PFSK-1 (cell line): ENCODE results near the gene MAMLD1.

Experiments
- FOXP2 ChIP-seq: optimal IDR thresholded peaks from 2 replicates; pipeline ENCODE3; 2011; ENCODE audit warnings: borderline replicate concordance, control low read depth, inconsistent platforms; ENCODE audit not compliant: insufficient read depth; ENCODE audit errors: extremely low read length, extremely low read depth
- POLR2AphosphoS5 ChIP-seq: IDR thresholded peaks from 2 replicates; pipeline ENCODE4 v1.6.1; 2012; ENCODE audit warnings: low read depth, mild to moderate bottlenecking, control low read depth, low read length, moderate library complexity
- REST ChIP-seq, 2 experiments: IDR thresholded peaks; 2 replicates each; pipeline versions ENCODE4 v1.6.1 to v1.8.0; 2011 to 2012; ENCODE audit warnings: low read depth in 2 of 2, low read length in 2 of 2, control low read depth in 1 of 2, inconsistent platforms in 1 of 2, mild to moderate bottlenecking in 1 of 2, moderate library complexity in 1 of 2; ENCODE audit not compliant: insufficient read depth in 1 of 2
- SIN3A ChIP-seq: IDR thresholded peaks from 2 replicates; pipeline ENCODE4 v1.6.1; 2012; ENCODE audit warnings: mild to moderate bottlenecking, low read length, moderate library complexity, borderline replicate concordance; ENCODE audit not compliant: insufficient read depth
- TAF1 ChIP-seq: IDR thresholded peaks from 2 replicates; pipeline ENCODE4 v1.6.1; 2012; ENCODE audit warnings: low read length, control low read depth, borderline replicate concordance; ENCODE audit not compliant: insufficient read depth

MAMLD1 gene

GRCh38 chrX:150499240-150499639, 136.1 kb downstream of the MAMLD1 start:
- no peak for TF ChIP-seq REST (IDR thresholded peaks at IDR 0.05; ENCODE audit: insufficient read depth in 1 of 2, low read depth in 2 of 2, low read length in 2 of 2)
- no peak for TF ChIP-seq TAF1
- no peak for TF ChIP-seq FOXP2
- no peak for TF ChIP-seq SIN3A
- no peak for TF ChIP-seq POLR2AphosphoS5

DNA sequence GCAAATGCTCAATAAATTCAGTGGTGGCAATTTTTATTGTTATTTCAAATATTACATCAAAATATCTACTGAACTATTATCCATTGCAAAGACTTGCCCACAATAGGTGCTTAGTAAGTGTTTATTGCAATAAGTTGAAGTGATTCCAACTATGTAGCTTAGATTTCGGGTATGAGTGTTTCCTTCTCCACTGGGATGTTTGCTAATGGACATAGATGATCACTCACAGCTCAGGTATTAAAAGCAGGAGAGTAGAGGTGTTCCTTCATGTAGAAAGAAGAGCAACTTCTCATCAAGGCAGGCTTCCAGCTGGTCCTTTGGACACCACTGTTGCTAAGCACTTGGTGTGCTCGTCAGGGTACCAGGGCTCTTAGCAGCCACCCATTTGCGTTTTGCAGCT, 139.0 kb downstream of the MAMLD1 start:
- TF ChIP-seq FOXP2: no peak
- no peak for TF ChIP-seq POLR2AphosphoS5
- TF ChIP-seq REST (IDR thresholded peaks at IDR 0.05; ENCODE audit: insufficient read depth in 1 of 2, low read depth in 2 of 2, low read length in 2 of 2): no peak
- TF ChIP-seq TAF1: no peak
- TF ChIP-seq SIN3A: no peak

GRCh38 chrX:150502979-150503897, 140.1 kb downstream of the MAMLD1 start:
- TF ChIP-seq TAF1 (no peak), SIN3A (no peak), POLR2AphosphoS5 (no peak), REST (IDR thresholded peaks at IDR 0.05; ENCODE audit: insufficient read depth in 1 of 2, low read depth in 2 of 2, low read length in 2 of 2) (no peak), FOXP2 (no peak)

DNA sequence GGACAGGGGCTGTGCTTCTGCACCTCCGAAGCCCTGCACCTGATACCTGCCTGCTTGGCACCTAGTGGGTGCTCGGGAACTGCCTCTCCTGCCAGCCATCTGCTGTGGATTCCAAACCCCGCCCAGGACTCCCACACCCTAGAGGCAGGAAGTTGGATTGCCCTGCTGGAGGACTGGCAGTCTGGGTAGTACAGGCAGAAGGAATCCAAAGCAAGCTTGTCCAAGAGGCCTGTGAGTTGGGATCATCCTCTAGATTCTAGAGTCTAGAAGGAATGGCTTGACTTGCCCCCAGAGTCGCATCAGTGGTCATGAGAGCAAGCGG, 140.7 kb downstream of the MAMLD1 start:
- TF ChIP-seq SIN3A (no peak), FOXP2 (no peak)

DNA sequence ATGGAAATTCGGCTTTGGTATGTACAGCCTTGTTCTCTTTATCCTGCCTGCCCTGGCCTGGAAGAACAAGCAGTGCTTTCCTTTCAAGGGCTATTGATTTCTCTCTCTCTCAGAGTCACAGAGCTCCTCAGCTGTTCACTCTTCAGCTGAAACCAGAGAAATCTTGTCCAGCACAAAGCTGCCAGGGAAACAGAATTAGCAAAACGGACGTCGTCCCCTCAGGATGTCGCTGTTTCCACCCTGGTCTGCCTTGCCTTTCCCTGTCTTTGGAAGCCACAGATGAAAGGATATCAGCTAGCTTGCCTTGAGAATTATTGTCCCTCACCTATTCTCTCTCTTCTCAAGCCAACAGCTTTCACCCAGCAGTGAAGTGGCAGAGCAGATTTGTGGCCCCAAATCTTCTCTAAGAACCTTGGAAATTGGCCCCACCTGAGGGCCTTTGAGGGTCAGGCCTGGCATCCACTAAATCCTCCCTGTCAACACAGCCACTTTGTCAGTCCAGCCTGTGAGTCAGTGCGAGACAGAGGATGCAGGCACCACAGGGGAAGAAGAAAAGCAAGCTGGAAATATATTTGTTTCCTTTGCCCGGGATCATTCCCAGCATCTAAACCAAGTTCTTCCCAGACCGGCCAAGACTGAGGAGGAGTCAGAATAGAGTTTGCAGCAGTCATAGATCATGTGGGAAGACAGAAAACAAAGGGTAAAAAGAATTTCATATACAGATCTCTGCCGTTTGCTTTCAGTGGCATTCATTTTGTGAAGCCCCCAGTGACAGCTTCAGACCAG, 141.5 kb downstream of the MAMLD1 start:
- TF ChIP-seq POLR2AphosphoS5 (0 out of 2 replicates have a peak, but pooled peaks have one; percentile 18), SIN3A (no peak)

DNA sequence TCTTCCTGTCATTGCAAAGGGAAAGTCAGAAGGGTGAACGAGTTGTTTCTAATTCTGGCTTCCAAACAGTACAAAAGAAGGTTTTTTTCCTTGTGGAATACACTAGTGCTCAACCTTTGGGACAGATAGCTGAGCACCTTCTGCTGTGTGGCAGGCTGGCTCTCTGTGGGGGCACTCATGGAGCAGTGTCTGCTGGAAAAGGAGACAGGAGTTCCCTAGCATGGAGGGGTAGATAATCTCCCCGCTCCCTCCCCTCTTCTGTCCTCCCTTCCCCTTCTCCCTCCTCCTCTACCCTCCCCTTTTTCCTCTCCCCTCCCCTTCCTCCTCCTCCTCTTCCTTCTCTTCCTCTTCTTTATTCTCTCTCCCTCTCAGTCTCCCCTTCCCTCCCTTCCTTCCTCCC, 142.9 kb downstream of the MAMLD1 start:
- TF ChIP-seq POLR2AphosphoS5: no peak
- no peak for TF ChIP-seq REST (IDR thresholded peaks at IDR 0.05; ENCODE audit: insufficient read depth in 1 of 2, low read depth in 2 of 2, low read length in 2 of 2)
- no peak for TF ChIP-seq TAF1
- TF ChIP-seq FOXP2: no peak
- TF ChIP-seq SIN3A: no peak
